HG02973 (cell line): ENCODE data around the gene RASGEF1B.

ENCODE experiments used
- ATAC-seq: cut with Tn5 transposase; IDR thresholded peaks from one replicate; pipeline ENCODE4 v1.9.1; 2021; ENCODE audit warnings: moderate library complexity; ENCODE audit not compliant: unreplicated experiment

Gene RASGEF1B

GRCh38 chr4:81399306-81400086 is 72.2 kb downstream of the RASGEF1B start:
- ATAC-seq, result no peak

- ATAC-seq, result no peak
These were observed 73.3 kb downstream of the RASGEF1B start for GRCh38 chr4:81398379-81398778.

GRCh38 chr4:81397635-81398034 is 74.1 kb downstream of the RASGEF1B start:
- no peak for ATAC-seq

GRCh38 chr4:81395239-81395638 is 76.5 kb downstream of the RASGEF1B start:
- ATAC-seq, result no peak

GRCh38 chr4:81392164-81392563 is 79.5 kb downstream of the RASGEF1B start:
- no peak for ATAC-seq

GRCh38 chr4:81389720-81390119 is 82.0 kb downstream of the RASGEF1B start:
- ATAC-seq, result no peak

- no peak for ATAC-seq
These were observed 91.3 kb downstream of the RASGEF1B start for GRCh38 chr4:81380437-81380836.

- ATAC-seq, result no peak
These were observed 93.3 kb downstream of the RASGEF1B start for GRCh38 chr4:81378386-81378785.

- ATAC-seq, result no peak
These were observed 94.5 kb downstream of the RASGEF1B start for GRCh38 chr4:81377191-81377590.

- no peak for ATAC-seq
These were observed 95.0 kb downstream of the RASGEF1B start for GRCh38 chr4:81376720-81377119.
